NCI-H128 (cell line): ENCODE results near the gene LUC7L.

Experiments
- DNase-seq: peaks from one replicate; lab custom pipeline; 2025; ENCODE audit not compliant: unreplicated experiment; lab: John Stamatoyannopoulos, UW

LUC7L gene

DNA sequence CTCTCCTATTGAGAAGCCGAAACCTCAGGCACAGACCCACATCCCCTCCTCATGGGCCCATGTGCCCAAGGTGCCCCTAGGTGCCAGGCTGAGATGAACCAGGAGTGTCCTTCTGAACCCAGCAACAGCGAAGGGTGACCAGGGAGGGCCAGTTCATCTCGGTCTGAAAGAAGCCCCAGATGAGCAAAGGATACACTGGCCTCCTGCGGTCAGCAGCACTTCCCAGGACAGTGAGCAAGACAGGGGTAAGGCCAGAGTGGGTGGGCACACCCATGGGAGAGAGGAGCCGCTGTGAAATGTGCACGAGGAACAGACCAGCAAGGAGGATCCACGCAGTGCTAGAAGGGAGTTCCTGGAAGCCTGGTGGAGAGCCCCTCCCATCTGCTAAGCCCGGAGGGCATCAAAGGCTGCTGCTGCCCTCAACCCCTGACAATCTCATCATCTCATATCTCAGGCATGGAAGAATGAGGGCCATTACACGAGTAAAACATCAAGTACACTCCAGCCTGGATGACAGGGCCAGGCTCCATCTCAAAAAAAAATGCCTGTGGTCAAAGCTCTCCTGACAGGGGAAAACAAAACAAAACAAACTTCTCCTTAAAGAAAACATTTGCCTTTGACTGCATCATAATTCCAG lies 80.1 kb downstream of the LUC7L start:
- DNase-seq, result no peak

DNA sequence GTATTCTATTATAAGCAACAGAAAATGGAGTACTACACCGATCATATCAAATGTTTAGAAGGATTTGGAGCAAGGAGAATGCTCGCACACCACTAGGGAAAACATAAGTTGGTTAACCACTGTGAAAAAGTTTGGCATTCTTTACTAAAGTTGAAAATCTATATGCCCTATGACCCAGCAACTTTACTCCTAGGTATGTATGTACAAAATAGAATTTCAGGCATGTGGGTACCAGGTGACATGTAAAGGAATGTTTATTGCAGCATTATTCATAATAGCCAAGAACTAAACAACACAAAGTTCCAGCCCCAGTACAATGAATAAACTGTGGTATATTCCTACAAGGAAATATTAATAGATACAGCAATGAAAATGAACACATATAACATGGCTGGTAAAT lies 82.6 kb downstream of the LUC7L start:
- DNase-seq, result no peak

DNA sequence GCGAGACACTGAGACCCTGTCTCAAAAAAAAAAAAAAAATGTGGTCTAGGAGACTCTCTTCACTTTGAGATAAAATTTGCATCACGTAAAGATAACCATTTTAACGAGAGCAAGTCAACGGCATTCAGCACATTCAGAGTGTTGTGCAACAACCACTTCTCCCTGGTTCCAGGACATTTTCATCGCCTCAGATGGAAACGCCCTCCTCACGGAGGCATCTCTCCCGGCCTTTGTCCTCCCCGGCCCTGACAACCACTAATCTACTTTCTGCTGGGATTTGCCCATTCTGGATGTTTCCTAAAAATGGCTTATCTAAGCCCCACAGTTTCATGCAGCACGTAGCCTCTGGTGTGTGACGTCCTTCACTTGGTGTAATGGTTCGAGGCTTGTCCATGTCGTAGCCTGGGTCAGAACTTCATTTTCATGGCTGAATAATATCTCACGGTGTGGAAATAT lies 84.4 kb downstream of the LUC7L start:
- no peak for DNase-seq

DNA sequence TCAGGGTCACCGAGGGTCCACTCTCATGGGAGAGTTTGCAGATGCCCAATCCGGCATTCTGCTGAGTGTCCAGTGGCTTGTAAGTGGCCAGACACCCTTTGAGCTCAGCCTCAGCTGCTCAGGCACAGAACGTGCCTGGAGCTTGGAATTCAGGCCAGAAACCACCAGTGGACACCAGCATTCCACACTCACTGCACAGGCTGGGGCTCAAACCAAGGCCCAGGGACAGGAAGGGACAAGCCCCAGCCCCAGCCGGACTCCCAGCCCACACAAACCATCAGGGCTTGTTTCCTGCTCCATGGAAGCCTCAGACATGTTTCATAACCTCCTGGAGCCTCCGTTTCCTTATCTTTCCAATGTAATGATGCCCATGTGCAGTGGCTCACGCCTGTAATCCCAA lies 85.8 kb downstream of the LUC7L start:
- DNase-seq, result no peak

DNA sequence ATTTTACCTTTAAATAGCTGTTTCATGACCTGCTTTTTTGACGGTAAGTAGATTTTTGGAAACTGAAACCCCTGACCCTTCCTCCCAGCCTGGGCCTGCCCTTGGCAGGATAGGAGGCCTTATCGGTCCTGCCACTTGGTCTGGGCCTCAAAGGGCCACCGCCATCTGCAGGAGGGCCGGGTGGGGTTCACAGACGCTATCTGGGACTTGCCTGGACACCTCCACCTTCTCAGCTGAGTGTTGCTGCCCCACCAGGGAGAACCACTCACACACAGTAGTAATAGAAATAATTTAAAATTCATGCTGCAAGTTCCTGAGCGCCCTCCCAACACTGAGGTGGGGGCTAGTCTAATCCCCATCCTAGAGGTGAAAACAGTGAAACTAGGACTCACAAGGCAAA lies 86.2 kb downstream of the LUC7L start:
- DNase-seq, result no peak

DNA sequence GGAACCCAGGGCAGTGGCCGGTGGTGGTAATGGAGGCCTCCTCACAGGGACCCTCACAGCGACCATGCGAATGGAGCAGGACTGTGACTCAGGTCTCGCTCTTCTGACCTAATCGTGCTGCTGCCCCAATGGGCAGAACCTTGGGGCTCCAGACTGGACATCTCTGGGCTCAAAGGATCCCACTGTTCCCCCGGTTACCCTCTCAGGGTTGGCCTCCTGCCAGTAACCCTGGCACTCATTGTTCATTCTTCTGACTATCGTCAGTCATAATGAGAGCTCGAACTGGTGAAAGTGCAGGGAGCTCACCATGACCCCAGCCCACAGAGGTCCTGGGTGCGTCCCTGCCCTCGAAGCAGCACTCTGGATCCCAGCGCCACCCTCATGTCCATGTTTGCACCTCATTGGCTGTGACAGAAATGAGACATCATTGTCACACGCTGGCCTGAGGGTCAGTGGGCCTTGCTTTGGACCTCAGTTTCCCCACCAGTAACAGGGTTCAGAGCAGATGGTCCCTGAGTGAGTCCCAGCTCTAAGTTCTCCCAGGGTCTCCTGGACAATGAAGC lies 86.8 kb downstream of the LUC7L start:
- no peak for DNase-seq

DNA sequence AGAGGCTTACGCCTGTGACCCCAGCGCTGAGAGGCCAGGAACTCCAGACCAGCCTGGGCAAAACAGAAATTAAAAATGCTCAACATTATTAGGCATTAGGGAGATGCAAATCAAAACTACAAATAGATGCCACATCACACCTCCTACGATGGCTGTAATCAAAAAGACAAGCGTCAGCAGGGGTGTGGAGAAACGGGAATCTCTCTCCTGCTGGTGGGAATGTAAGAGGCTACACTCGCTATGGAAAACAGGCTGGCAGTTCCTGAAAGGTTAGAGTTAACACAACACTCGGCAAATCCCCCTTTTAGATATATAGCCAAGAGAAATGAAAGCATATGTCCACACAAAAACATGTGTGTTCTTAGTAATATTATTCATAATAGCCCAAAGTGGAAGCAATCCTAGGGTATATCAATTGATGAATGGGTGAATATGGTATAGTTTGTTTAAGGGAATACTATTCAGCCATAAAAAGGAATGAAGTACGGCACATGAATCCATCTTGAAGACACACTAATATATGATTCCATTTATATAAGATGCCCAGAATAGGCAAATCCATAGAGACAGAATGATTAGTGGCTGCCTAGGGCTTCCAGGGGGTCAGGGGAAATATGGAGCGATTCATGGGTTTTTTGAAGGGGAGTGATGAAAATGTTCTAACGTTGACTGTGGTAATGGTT lies 88.9 kb downstream of the LUC7L start:
- no peak for DNase-seq
